Suppressor macrophage treated with lipopolysaccharide for 4 hours (primary cell): ENCODE measurements around the gene DCAF16.

Experiments used
- DNase-seq: peaks from one replicate; pipeline ENCODE4 v3.0.0-alpha.2; 2020

The DCAF16 gene

GRCh38 chr4:17781300-17782287, 29.0 kb downstream of the DCAF16 start, which contains the start of gene FAM184B:
FAM184B (minus strand) TSS chr4:17781621; CDS start chr4:17781299, 322 bp downstream.
- peak; percentile 3 for DNase-seq

GRCh38 chr4:17780501-17781299, 29.9 kb downstream of the DCAF16 start:
- DNase-seq: peak; percentile 2

GRCh38 chr4:17778431-17778830, 32.1 kb downstream of the DCAF16 start:
- DNase-seq: no peak

- no peak for DNase-seq
Measured at GRCh38 chr4:17773135-17773698, 37.3 kb downstream of the DCAF16 start.

GRCh38 chr4:17771284-17771908, 39.2 kb downstream of the DCAF16 start:
- no peak for DNase-seq

GRCh38 chr4:17770845-17771244, 39.7 kb downstream of the DCAF16 start:
- no peak for DNase-seq

GRCh38 chr4:17769406-17770174, 41.0 kb downstream of the DCAF16 start:
- DNase-seq: no peak

GRCh38 chr4:17766826-17767458, 43.6 kb downstream of the DCAF16 start:
- no peak for DNase-seq

GRCh38 chr4:17765514-17766286, 44.9 kb downstream of the DCAF16 start:
- DNase-seq: no peak

- DNase-seq: no peak
Measured at GRCh38 chr4:17763931-17764330, 46.6 kb downstream of the DCAF16 start.

GRCh38 chr4:17763416-17763815, 47.1 kb downstream of the DCAF16 start:
- no peak for DNase-seq

GRCh38 chr4:17762726-17763125, 47.8 kb downstream of the DCAF16 start:
- no peak for DNase-seq

GRCh38 chr4:17761062-17761461, 49.5 kb downstream of the DCAF16 start:
- no peak for DNase-seq

- DNase-seq: no peak
Measured at GRCh38 chr4:17760626-17761025, 49.9 kb downstream of the DCAF16 start.

GRCh38 chr4:17758485-17758884, 52.1 kb downstream of the DCAF16 start:
- no peak for DNase-seq

GRCh38 chr4:17757621-17758020, 52.9 kb downstream of the DCAF16 start:
- DNase-seq: no peak

GRCh38 chr4:17753646-17754045, 56.9 kb downstream of the DCAF16 start:
- no peak for DNase-seq
